Measurements from ENCODE around the gene MICU2.

Gene MICU2

GRCh38 chr13:21530656-21531055 is 73.3 kb downstream of the MICU2 start:
- no peak for TF ChIP-seq CTCF (IDR thresholded peaks at IDR 0.05; ENCODE audit: low read depth, low read length, missing control alignments)
- in situ Hi-C loops (cut with HindIII; ENCODE audit: low sequenced_read_pairs) = no loop called here
- DNase-seq (ENCODE audit: low read depth) = no peak

GRCh38 chr13:21529146-21529893 is 74.7 kb downstream of the MICU2 start:
- no peak for DNase-seq (ENCODE audit: low read depth)
- no peak overlapping the region for H3K4me3 ChIP-seq (ENCODE audit: low read depth, low read length)
- no peak for TF ChIP-seq CTCF (IDR thresholded peaks at IDR 0.05; ENCODE audit: low read depth, low read length, missing control alignments)
- in situ Hi-C loops (cut with HindIII; ENCODE audit: low sequenced_read_pairs) = no loop called here

More at GRCh38 chr13:21530656-21531055, 73.3 kb downstream of the MICU2 start:
- no peak overlapping the region for H3K4me3 ChIP-seq (ENCODE audit: low read depth, low read length)

- peak; percentile 59 for DNase-seq (ENCODE audit: low read depth)
- no peak overlapping the region for H3K4me3 ChIP-seq (ENCODE audit: low read depth, low read length)
- in situ Hi-C loops (cut with HindIII; ENCODE audit: low sequenced_read_pairs) = no loop called here
- no peak for TF ChIP-seq CTCF (IDR thresholded peaks at IDR 0.05; ENCODE audit: low read depth, low read length, missing control alignments)
These were observed 75.4 kb downstream of the MICU2 start for GRCh38 chr13:21528616-21529015.

GRCh38 chr13:21526707-21527540 is 77.0 kb downstream of the MICU2 start:
- in situ Hi-C loops (cut with HindIII; ENCODE audit: low sequenced_read_pairs) = no loop called here
- no peak for DNase-seq (ENCODE audit: low read depth)
- no peak for TF ChIP-seq CTCF (IDR thresholded peaks at IDR 0.05; ENCODE audit: low read depth, low read length, missing control alignments)
- H3K4me3 ChIP-seq (ENCODE audit: low read depth, low read length) = no peak overlapping the region

- no peak for TF ChIP-seq CTCF (IDR thresholded peaks at IDR 0.05; ENCODE audit: low read depth, low read length, missing control alignments)
- no peak overlapping the region for H3K4me3 ChIP-seq (ENCODE audit: low read depth, low read length)
- DNase-seq (ENCODE audit: low read depth) = no peak
- in situ Hi-C loops (cut with HindIII; ENCODE audit: low sequenced_read_pairs) = no loop called here
These were observed 81.1 kb downstream of the MICU2 start for GRCh38 chr13:21522847-21523246.

GRCh38 chr13:21522130-21522529 is 81.8 kb downstream of the MICU2 start:
- no peak overlapping the region for H3K4me3 ChIP-seq (ENCODE audit: low read depth, low read length)
- no peak for DNase-seq (ENCODE audit: low read depth)
- TF ChIP-seq CTCF (IDR thresholded peaks at IDR 0.05; ENCODE audit: low read depth, low read length, missing control alignments) = no peak
- in situ Hi-C loops (cut with HindIII; ENCODE audit: low sequenced_read_pairs) = no loop called here

Measured in astrocyte of the cerebellum (primary cell).